NT2/D1 (cell line): ENCODE measurements around the gene ECHS1.
"Not testable (repeated sequence)": the region's sequence is repeated elsewhere in the genome, so short reads cannot be mapped to it uniquely, and the experiment has no call there.

ENCODE experiments used
- SUZ12 ChIP-seq: IDR thresholded peaks from 2 replicates; pipeline ENCODE4 v1.6.1; 2011; ENCODE audit not compliant: insufficient read length, insufficient read depth; ENCODE audit errors: extremely low read depth
- YY1 ChIP-seq: IDR thresholded peaks from 2 replicates; pipeline ENCODE4 v1.6.1; 2011; ENCODE audit not compliant: insufficient read length, insufficient read depth

DNA sequence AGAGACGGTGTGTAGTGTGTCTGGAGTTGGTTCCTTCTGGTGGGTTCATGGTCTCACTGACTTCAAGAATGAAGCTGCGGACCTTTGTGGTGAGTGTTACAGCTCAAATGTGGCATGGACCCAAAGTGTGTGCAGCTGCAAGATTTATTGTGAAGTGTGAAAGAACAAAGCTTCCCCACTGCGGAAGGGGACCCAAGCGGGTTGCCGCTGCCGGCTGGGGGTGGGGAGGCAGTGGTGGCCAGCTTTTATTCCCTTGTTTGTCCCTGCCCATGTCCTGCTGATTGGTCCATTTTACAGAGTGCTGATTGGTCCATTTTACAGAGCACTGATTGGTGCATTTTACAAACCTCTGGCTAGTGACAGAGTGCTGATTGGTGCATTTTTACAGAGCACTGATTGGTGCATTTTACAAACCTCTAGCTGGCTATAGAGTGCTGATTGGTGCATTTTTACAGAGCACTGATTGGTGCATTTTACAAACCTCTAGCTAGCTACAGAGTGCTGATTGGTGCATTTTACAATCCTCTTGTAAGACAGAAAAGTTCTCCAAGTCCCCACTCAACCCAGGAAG, 52.2 kb downstream of the ECHS1 start:
- TF ChIP-seq SUZ12, YY1: not testable (repeated sequence)
